ACC112 (cell line): ENCODE data around the gene CYSRT1.
"Not testable (repeated sequence)": the region's sequence is repeated elsewhere in the genome, so short reads cannot be mapped to it uniquely, and the experiment has no call there.

Source experiments
- H2AFZ ChIP-seq: fragments of 200-600 bp; sonication (generic); one replicate; pipeline ENCODE4 v1.6.0; 2017; ENCODE audit warnings: antibody characterized with exemption, low read length; ENCODE audit not compliant: unreplicated experiment
- H3K27ac ChIP-seq: fragments of 200-600 bp; sonication (generic); 2 replicates; pipeline ENCODE4 v1.5.1; 2014; ENCODE audit warnings: low read depth, mild to moderate bottlenecking, antibody characterized with exemption, low read length, moderate library complexity
- H3K27me3 ChIP-seq: fragments of 200-600 bp; sonication (generic); 2 replicates; pipeline ENCODE4 v1.6.1; 2014; ENCODE audit warnings: mild to moderate bottlenecking, antibody characterized with exemption, low read length, moderate library complexity, mixed read lengths; ENCODE audit not compliant: insufficient read depth
- H3K36me3 ChIP-seq: fragments of 200-600 bp; sonication (generic); 2 replicates; pipeline ENCODE4 v1.6.1; 2016; ENCODE audit warnings: mild to moderate bottlenecking, antibody characterized with exemption, low read length, moderate library complexity, mixed read lengths; ENCODE audit not compliant: insufficient read depth
- H3K4me1 ChIP-seq: fragments of 200-600 bp; sonication (generic); one replicate; pipeline ENCODE4 v1.6.1; 2016; ENCODE audit warnings: low read length, mixed read lengths; ENCODE audit not compliant: insufficient read depth, unreplicated experiment, control insufficient read depth
- H3K4me3 ChIP-seq: fragments of 200-600 bp; sonication (generic); 2 replicates; pipeline ENCODE4 v1.5.1; 2014; ENCODE audit warnings: mild to moderate bottlenecking, low read depth, low read length
- H3K79me2 ChIP-seq: fragments of 200-600 bp; sonication (generic); one replicate; pipeline ENCODE4 v1.6.0; 2016; ENCODE audit warnings: low read length; ENCODE audit not compliant: control insufficient read depth, unreplicated experiment, insufficient read depth

The CYSRT1 gene

GRCh38 chr9:137256856-137257255 lies 31.9 kb downstream of the CYSRT1 start:
- Histone ChIP-seq H3K4me1 (peaks cover 14% of the 10 kb centered on the region), H3K27ac (no peak overlapping the region), H3K27me3 (no peaks in the 10 kb centered on the region), H3K36me3 (peaks cover 6% of the 10 kb centered on the region; the same call in 1 of the 2 replicates), H2AFZ (no peak overlapping the region), H3K4me3 (peak overlapping the region; percentile 83), H3K79me2 (peaks cover 19% of the 10 kb centered on the region)

DNA sequence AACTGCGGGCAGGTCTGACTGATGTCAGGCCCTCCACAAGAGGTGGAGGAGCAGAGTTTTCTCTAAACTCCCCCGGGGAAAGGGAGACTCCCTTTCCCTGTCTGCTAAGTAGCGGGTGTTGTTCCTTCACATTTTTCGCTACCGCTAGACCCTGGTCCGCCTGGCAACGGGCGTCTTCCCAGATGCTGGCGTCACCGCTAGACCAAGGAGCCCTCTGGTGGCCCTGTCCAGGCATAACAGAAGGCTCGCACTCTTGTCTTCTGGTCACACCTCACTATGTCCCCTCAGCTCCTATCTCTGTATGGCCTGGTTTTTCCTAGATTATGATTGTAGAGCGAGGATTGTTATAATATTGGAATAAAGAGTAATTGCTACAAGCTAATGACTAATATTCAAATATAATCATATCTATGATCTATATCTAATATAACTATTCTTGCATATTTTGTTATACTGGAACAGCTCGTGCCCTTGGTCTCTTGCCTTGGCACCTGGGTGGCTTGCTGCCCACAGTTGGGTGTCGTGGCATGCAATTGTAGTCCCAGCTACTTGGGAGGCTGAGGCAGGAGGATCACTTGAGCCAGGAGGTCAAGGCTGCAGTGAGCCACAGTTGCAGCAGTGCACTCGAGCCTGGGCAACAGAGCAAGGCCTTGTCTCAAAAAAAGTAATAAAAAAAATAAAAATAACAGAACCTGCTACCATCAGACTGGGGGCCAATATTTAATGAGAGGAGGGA lies 37.4 kb downstream of the CYSRT1 start:
- not testable (repeated sequence) for H3K4me3 ChIP-seq, H3K27ac ChIP-seq, H3K27me3 ChIP-seq, H2AFZ ChIP-seq, H3K79me2 ChIP-seq, H3K4me1 ChIP-seq
- peaks cover 11% of the 10 kb centered on the region; the same call in 1 of the 2 replicates for H3K36me3 ChIP-seq

DNA sequence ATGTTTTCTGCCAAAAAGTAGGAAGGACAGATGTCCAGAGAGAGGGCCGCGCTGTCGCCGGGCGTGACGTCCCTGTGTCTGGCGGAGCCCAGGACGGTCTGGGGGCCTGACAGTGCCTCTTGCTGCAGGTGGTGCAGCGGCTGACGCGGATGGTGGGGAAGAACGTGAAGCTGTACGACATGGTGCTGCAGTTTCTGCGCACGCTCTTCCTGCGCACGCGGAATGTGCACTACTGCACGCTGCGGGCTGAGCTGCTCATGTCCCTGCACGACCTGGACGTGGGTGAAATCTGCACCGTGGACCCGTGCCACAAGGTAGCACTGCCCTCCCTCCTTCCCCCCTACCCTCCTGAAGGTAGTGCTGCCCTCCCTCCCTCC lies 37.9 kb downstream of the CYSRT1 start:
- Histone ChIP-seq H3K27me3 (no peaks in the 10 kb centered on the region), H3K4me3 (no peak overlapping the region), H3K4me1 (peaks cover 4% of the 10 kb centered on the region), H2AFZ (no peak overlapping the region), H3K36me3 (peaks cover 11% of the 10 kb centered on the region; the same call in 1 of the 2 replicates), H3K27ac (no peak overlapping the region), H3K79me2 (no peaks in the 10 kb centered on the region)

DNA sequence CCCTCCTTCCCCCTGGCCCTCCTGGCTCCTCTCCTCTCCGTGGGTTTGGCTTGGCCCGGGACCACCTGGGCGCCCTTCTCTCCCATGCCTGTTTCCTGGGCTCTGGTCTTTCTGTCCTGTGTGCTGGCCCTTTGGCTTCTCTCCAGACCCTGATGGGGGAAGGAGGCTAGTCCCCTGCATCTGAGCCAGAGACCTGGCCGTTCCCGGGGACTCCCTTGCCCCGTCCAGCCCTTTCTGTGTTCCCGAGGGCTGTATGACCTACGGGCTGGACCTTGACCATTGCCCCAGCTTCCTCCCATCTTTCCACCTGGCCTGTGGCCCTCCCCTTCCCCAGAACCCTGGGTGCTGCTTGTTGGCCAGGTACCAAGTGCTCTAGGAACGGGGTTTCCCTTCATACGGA lies 38.5 kb downstream of the CYSRT1 start:
- no peak overlapping the region for H2AFZ ChIP-seq
- peaks cover 11% of the 10 kb centered on the region; the same call in 1 of the 2 replicates for H3K36me3 ChIP-seq
- peaks cover 10% of the 10 kb centered on the region for H3K4me1 ChIP-seq
- no peak overlapping the region for H3K27ac ChIP-seq
- H3K27me3 ChIP-seq, result no peaks in the 10 kb centered on the region
- H3K79me2 ChIP-seq, result no peaks in the 10 kb centered on the region
- H3K4me3 ChIP-seq, result no peak overlapping the region

DNA sequence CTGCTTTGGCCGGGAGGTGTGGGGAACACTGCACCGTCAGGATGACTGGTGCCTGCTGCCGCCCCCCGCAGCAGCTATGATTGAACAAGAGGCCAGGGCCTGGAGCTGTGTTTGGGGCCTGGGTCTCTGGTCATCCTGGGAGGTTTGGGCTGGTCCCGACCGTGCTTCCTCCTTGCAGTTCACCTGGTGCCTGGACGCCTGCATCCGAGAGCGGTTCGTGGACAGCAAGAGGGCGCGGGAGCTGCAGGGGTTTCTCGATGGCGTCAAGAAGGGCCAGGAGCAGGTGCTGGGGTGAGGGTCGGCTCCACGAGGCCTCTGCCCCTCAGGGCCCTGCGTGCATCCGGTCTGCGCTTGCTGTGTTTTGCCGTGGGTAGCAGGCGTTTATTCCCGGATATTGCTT lies 39.1 kb downstream of the CYSRT1 start:
- peaks cover 1% of the 10 kb centered on the region for H3K79me2 ChIP-seq
- H3K27ac ChIP-seq, result no peak overlapping the region
- H3K4me1 ChIP-seq, result peaks cover 15% of the 10 kb centered on the region
- H3K36me3 ChIP-seq, result peaks cover 11% of the 10 kb centered on the region; the same call in 1 of the 2 replicates
- no peaks in the 10 kb centered on the region for H3K27me3 ChIP-seq
- no peak overlapping the region for H2AFZ ChIP-seq
- H3K4me3 ChIP-seq, result no peak overlapping the region

DNA sequence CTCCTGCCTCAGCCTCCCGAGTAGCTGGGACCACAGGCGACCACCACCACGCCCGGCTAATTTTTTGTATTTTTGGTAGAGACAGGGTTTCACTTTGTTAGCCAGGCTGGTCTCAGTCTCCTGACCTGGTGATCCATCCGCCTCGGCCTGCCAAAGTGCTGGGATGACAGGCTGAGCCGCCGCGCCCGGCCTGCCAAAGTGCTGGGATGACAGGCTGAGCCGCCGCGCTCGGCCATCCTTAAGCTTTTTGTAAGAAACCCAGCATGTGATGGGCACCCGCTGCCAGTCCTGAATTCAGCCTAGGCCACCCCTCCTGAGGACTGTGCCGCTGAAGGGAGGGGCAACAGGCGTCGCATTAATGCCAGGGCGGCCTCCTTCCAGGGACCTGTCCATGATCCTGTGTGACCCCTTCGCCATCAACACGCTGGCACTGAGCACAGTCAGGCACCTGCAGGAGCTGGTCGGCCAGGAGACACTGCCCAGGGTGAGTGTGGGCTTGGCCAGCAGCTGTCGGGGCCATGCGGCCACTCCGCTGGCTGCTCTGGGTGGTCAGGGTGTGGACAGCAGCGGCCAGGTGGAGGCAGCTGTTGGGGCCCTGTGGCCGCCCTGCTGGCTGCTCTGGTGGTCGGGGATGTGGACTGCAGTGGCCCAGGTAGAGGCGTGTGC lies 40.7 kb downstream of the CYSRT1 start:
- Histone ChIP-seq H3K36me3 (peaks cover 17% of the 10 kb centered on the region; the same call in 1 of the 2 replicates), H3K79me2 (peaks cover 5% of the 10 kb centered on the region), H3K4me1 (peaks cover 15% of the 10 kb centered on the region)

DNA sequence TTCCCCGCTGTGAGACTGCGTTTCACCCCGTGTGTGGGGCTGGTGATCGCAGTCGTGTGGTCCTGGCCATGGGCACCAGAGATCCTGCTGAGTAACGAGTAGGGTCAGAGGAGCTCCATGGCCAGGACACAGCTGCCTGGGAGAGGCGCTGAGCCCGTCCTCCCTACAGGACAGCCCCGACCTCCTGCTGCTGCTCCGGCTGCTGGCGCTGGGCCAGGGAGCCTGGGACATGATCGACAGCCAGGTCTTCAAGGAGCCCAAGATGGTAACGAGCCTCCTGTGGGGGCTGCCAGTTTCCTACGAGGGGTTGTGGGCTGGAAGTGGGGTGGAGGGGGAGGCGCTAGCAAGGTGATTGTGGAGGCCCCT lies 41.2 kb downstream of the CYSRT1 start:
- H3K79me2 ChIP-seq, result peaks cover 5% of the 10 kb centered on the region
- no peak overlapping the region for H3K4me3 ChIP-seq
- H3K27ac ChIP-seq, result no peak overlapping the region
- H2AFZ ChIP-seq, result no peak overlapping the region
- peaks cover 17% of the 10 kb centered on the region; the same call in 1 of the 2 replicates for H3K36me3 ChIP-seq
- no peaks in the 10 kb centered on the region for H3K27me3 ChIP-seq
- peaks cover 15% of the 10 kb centered on the region for H3K4me1 ChIP-seq

More for the DNA sequence above, 40.7 kb downstream of the CYSRT1 start:
- Histone ChIP-seq H3K4me3 (no peak overlapping the region), H3K27ac (no peak overlapping the region), H3K27me3 (no peaks in the 10 kb centered on the region), H2AFZ (no peak overlapping the region)

DNA sequence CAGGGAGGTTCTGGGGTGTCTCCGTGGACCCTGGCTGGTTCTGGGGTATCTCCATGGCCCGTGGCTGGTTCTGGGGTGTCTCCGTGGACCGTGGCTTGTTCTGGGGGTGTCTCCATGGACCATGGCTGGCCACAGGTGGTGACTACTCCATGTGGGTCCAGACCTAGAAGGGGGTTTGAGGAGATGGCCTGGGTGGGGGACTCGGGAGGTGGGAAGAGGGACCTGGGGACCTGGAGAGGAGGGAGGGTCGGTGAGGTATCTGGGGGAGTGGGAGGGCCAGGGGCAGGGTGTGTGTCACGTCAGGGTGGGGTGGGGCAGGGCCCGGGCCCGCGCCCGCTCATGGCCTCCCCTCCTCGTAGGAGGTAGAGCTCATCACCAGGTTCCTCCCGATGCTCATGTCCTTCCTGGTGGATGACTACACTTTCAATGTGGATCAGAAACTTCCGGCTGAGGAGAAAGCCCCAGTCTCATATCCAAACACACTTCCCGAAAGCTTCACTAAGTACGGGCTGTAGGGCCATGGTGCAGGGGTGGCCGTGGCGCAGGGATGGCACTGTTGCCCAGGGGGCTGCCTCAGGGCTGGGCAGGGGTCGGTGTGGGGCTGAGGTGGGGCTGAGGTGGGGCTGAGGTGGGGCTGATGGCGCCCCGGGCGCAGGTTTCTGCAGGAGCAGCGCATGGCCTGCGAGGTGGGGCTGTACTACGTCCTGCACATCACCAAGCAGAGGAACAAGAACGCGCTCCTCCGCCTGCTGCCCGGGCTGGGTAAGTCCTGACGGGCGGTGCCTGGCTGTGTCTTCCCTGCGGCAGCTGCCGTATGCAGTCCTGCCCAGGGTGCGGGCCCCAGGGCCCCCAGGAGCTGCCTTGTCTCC lies 41.8 kb downstream of the CYSRT1 start:
- Histone ChIP-seq H3K27me3 (no peaks in the 10 kb centered on the region), H2AFZ (no peak overlapping the region), H3K27ac (no peak overlapping the region), H3K79me2 (peaks cover 5% of the 10 kb centered on the region), H3K4me3 (no peak overlapping the region), H3K36me3 (peaks cover 17% of the 10 kb centered on the region; the same call in 1 of the 2 replicates), H3K4me1 (peaks cover 15% of the 10 kb centered on the region)

DNA sequence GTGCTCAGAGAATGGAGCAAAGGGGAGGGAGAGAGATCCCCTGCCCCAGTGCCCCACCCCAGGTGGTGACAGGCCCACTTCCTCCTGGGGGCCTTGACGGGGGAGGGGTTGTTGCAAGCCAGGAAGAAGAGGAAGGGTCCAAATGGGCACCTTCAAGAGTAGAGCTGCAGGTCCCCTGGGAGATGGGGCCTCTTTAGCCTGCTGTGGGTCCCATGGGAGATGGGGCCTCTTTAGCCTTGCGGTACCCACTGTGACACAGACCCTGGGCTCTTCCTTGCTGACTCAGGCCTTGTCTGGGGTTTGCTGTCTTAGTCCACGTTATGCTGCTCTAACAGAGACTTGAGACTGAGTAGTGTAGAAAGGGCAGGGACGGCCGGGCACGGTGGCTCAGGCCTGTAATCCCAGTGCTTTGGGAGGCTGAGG lies 43.0 kb downstream of the CYSRT1 start:
- H3K36me3 ChIP-seq, result peaks cover 17% of the 10 kb centered on the region; the same call in 1 of the 2 replicates
- H3K4me1 ChIP-seq, result peaks cover 15% of the 10 kb centered on the region
- no peak overlapping the region for H3K4me3 ChIP-seq
- no peak overlapping the region for H2AFZ ChIP-seq
- H3K27me3 ChIP-seq, result no peaks in the 10 kb centered on the region
- H3K27ac ChIP-seq, result peak overlapping the region; percentile 47; the same call in 1 of the 2 replicates
- peaks cover 5% of the 10 kb centered on the region for H3K79me2 ChIP-seq

- peak overlapping the region; percentile 47 for H3K27ac ChIP-seq
- peaks cover 5% of the 10 kb centered on the region for H3K79me2 ChIP-seq
- H3K36me3 ChIP-seq, result peaks cover 19% of the 10 kb centered on the region; the same call in 1 of the 2 replicates
Observed at GRCh38 chr9:137268538-137269201, 43.7 kb downstream of the CYSRT1 start.

More at GRCh38 chr9:137268538-137269201, 43.7 kb downstream of the CYSRT1 start:
- Histone ChIP-seq H3K27me3 (no peaks in the 10 kb centered on the region), H3K4me1 (peaks cover 15% of the 10 kb centered on the region), H2AFZ (no peak overlapping the region), H3K4me3 (no peak overlapping the region)
